ENCODE measurements around the gene CAMTA2.
"Not testable (repeated sequence)": the region's sequence is repeated elsewhere in the genome, so short reads cannot be mapped to it uniquely, and the experiment has no call there.

CAMTA2 gene, protein sequence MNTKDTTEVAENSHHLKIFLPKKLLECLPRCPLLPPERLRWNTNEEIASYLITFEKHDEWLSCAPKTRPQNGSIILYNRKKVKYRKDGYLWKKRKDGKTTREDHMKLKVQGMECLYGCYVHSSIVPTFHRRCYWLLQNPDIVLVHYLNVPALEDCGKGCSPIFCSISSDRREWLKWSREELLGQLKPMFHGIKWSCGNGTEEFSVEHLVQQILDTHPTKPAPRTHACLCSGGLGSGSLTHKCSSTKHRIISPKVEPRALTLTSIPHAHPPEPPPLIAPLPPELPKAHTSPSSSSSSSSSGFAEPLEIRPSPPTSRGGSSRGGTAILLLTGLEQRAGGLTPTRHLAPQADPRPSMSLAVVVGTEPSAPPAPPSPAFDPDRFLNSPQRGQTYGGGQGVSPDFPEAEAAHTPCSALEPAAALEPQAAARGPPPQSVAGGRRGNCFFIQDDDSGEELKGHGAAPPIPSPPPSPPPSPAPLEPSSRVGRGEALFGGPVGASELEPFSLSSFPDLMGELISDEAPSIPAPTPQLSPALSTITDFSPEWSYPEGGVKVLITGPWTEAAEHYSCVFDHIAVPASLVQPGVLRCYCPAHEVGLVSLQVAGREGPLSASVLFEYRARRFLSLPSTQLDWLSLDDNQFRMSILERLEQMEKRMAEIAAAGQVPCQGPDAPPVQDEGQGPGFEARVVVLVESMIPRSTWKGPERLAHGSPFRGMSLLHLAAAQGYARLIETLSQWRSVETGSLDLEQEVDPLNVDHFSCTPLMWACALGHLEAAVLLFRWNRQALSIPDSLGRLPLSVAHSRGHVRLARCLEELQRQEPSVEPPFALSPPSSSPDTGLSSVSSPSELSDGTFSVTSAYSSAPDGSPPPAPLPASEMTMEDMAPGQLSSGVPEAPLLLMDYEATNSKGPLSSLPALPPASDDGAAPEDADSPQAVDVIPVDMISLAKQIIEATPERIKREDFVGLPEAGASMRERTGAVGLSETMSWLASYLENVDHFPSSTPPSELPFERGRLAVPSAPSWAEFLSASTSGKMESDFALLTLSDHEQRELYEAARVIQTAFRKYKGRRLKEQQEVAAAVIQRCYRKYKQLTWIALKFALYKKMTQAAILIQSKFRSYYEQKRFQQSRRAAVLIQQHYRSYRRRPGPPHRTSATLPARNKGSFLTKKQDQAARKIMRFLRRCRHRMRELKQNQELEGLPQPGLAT

GRCh38 chr17:4986951-4987766 lies at the start of gene CAMTA2:
Gene CAMTA2 (minus strand): TSS chr17:4987675. CDS start chr17:4986222, 1,453 bp downstream.
- DNase-seq = peak; percentile 16

- no peak for DNase-seq
Measured at GRCh38 chr17:5035315-5035714, 47.8 kb upstream of the CAMTA2 start, which contains the start of gene SLC52A1. Gene SLC52A1 (minus strand): TSS chr17:5035426. CDS start chr17:5034606, 820 bp downstream.

DNA sequence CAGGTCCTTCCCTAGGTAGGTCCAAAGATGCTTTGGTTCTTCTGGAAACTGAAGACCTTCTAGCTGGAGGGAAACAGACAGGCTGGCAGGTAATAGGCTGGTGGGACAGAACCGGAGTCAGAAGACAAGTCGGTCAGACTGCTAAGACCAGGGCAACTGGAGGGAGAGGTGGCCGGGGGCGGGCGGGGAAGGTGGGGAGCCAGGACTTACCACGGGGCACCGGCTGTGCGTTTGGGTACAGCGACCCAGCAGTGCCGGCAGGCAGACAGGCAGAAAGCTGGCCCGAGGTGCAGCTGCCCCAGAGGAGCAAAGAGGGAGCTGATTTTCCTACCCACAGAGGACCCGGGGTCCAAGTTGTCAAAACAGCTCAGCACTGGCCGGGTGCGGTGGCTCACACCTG lies 47.2 kb upstream of the CAMTA2 start:
- no peak for DNase-seq

- no peak for DNase-seq
Measured at GRCh38 chr17:5034063-5034462, 46.6 kb upstream of the CAMTA2 start.

- DNase-seq = no peak
Measured at GRCh38 chr17:5033352-5034015, 46.0 kb upstream of the CAMTA2 start.

- no peak for DNase-seq
Measured at GRCh38 chr17:5032865-5033264, 45.4 kb upstream of the CAMTA2 start.

- DNase-seq = no peak
Measured at GRCh38 chr17:5031365-5032082, 44.0 kb upstream of the CAMTA2 start.

DNA sequence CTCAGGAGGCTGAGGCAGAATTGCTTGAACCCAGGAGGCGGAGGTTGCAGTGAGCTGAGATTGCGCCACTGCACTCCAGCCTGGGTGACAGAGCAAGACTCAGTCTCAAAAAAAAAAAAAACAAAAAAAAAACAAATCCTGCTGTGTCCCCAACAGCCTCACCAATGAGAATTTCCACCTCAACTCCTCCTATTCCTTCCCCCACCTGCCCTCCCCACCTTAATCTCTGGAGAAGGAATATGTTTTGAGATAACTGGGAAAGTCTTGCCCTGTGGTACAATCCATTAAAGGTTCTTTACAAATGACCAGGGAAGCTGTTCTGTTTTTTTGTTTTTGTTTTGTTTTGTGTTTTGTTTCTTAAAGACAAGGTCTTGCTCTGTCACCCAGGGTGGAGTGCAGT lies 42.7 kb upstream of the CAMTA2 start:
- DNase-seq = not testable (repeated sequence)

- no peak for DNase-seq
Measured at GRCh38 chr17:5027916-5028315, 40.4 kb upstream of the CAMTA2 start.

DNA sequence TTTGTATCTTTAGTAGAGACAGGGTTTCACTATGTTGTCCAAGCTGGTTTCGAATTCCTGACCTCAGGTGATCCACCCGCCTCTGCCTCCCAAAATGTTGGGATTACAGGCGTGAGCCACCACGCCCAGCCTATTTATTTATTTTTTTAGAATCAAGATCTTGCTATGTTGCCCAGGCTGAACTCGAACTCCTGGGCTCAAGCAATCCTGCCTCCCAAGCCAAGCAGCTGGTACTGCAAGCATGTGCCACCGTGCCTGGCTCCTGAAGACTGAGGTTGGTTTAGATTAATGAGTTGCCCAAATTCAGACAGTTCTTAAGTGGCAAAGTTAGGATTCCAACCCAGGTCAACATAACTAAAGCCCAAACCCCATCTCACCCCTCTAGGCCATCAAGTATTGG lies 39.8 kb upstream of the CAMTA2 start:
- no peak for DNase-seq

- no peak for DNase-seq
Measured at GRCh38 chr17:5024604-5025003, 37.1 kb upstream of the CAMTA2 start.

GRCh38 chr17:5023588-5024147 lies 36.2 kb upstream of the CAMTA2 start:
- no peak for DNase-seq

- no peak for DNase-seq
Measured at GRCh38 chr17:5022171-5022711, 34.8 kb upstream of the CAMTA2 start.

- DNase-seq = no peak
Measured at GRCh38 chr17:5020502-5021023, 33.1 kb upstream of the CAMTA2 start.

GRCh38 chr17:5019475-5019956 lies 32.0 kb upstream of the CAMTA2 start:
- no peak for DNase-seq

DNA sequence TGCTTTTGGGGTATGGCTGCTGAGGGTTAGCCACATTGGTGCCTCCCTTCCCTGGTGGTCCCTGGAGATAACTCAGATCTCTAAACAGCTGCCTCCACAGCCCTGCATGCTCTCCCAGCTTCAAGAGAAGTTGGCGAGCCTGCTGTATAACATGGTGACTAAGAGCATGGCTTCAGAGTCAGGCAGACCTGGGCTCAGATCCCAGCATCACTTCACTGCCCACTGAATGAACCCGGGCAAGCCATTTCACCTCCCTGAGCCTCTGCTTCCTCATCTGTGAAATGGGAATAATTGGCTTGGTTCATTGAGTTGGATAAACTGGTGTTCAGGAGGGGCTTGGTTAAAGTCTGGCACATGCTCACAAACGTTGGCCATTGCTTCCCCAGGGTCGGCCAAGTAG lies 26.9 kb upstream of the CAMTA2 start:
- no peak for DNase-seq

DNA sequence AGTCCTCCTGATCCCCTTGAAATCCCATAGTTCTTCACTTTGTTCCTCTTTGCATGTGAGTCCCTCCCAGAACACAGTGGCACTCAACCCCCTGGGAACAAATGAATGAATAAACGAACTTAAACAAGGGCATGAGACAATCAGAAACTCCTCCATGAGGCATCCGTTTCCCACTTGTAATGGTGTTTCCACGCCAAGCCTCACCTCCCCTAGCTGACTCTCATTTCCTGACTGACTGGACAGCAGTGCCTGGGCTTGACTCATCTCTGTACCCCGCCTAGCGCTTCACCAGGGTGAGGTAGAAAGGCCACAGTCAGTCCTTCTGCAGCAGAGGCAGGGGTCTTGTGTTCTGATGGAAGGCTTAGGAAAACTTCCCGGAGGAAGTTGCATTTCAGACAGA lies 24.5 kb upstream of the CAMTA2 start:
- no peak for DNase-seq

DNA sequence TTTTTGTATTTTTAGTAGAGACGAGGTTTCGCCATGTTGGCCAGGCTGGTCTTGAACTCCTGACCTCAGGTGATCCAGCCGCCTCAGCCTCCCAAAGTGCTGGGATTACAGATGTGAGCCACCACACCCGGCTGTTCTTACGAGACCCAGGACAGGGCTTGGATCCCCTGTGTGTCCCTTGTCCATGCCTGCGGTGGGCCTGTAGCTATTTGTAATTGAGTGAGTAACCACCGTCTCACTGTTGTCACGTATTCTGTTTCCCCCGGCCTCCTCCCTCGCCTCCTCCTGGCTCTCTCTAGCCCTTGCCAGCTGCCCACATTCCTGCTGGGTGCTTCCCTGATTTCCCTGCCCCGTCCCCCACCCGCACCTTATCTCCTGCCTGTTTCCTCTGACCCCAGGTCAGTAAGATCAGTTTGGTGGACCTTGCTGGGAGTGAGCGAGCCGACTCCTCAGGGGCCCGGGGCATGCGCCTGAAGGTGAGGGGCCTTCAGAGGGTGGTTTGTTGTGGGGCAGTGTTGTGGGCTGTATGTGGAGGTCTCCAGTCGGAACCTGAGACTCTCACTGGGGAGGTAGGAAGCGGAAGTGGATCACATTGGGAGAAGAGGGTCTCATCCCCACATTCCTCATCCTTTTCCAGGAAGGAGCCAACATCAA lies 15.9 kb upstream of the CAMTA2 start:
- DNase-seq = no peak

DNA sequence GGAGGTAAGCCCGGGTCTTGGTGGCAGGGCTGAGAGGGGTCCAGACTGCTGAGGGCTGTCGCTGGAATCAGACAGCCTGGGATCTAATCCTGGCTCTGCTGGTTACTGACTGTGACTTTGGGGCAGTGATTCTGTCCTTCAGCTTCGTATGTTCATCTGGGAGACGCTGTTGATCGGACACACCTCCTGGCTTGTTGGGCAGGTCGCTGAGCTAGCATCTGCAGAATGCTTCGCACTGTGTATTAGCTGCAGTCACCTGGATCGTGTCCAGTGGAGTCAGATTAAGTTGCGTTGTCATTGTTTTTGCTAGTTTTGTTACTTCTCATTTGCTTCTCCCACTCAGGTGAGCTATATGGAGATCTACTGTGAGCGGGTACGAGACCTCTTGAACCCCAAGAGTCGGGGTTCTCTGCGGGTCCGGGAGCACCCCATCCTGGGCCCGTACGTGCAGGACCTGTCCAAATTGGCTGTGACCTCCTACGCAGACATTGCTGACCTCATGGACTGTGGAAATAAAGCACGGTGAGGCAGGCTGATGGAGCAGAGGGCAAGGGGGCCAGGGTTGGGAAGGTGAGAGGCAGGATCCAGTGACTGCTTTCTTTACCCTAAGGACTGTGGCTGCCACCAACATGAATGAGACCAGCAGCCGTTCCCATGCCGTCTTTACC lies 14.8 kb upstream of the CAMTA2 start:
- DNase-seq = no peak

All from DMS153 (cell line).